ENCODE results near the gene EGFL8.

EGFL8 gene

GRCh38 chr6:32147401-32148132 lies 16.8 kb upstream of the EGFL8 start:
- no peak for DNase-seq

DNA sequence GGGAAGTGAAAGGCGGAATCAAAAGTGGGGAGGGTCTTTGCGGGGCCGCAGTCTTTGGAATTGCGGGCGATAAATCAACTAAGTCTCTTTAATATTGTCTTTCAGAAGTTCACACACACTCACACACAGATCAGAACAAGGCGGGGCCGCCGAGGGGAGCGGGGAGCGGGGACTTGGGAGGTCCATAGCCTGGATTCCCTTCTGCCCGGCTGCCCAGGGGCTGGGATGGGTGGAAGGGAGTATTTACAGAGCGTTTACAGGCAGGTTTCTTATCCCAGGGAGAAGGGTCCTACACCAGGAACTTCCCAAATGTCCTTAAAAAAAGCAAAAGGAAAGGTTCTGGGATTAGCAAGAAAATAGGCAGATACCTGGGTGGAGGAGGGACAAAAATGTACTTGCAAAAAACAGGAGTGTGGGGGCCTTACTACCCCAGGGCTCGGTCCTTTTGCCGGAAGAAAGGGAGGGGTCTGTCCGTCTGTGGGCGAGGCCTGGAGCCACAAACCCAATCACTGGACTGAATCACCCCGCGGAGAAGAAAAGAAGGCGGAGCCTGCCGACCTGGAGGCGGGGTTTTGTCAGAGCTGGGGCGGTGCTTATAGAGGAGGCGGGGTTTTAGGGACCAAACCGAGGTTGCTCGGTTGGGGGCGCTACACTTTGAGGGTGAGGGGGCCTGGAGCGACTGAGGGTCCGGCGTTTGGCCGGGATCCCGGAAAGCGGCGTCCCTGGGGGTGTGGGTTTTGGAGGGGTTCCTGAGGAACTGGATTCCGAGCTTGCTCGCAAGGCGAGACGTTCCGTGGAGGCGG lies 15.9 kb upstream of the EGFL8 start:
- DNase-seq, result no peak

DNA sequence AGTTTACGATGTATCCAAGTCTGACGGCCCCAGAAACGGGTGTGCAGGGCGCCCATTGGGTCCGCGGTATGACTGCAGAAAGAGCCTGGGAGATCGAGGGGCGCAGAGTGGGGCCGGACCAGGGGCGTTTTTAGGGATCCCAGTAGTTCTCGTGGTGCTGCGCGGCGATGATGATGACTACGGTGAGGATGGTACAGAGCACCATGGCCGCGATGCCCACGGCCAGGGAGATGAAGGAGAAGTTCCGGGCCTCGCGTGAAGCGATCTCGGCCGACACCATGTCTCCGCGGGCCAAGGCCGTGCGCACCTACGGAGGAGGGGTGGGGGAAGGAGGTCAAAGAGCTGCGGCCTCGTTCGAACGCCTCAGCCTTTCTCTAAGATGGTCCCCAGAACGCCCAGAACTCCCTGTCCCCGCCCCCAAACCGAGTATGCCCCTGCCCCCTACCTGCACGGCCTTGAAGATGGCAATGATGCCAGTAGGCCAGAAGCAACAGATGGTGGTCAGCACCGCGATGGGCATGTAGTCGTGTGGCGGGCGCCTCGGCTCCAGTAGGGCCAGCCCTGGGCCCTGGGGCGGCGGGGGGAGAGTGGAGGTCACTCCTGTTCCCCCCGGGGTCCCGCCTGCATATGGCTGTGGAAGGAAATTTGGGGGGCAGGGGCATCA lies 15.2 kb upstream of the EGFL8 start:
- no peak for DNase-seq

DNA sequence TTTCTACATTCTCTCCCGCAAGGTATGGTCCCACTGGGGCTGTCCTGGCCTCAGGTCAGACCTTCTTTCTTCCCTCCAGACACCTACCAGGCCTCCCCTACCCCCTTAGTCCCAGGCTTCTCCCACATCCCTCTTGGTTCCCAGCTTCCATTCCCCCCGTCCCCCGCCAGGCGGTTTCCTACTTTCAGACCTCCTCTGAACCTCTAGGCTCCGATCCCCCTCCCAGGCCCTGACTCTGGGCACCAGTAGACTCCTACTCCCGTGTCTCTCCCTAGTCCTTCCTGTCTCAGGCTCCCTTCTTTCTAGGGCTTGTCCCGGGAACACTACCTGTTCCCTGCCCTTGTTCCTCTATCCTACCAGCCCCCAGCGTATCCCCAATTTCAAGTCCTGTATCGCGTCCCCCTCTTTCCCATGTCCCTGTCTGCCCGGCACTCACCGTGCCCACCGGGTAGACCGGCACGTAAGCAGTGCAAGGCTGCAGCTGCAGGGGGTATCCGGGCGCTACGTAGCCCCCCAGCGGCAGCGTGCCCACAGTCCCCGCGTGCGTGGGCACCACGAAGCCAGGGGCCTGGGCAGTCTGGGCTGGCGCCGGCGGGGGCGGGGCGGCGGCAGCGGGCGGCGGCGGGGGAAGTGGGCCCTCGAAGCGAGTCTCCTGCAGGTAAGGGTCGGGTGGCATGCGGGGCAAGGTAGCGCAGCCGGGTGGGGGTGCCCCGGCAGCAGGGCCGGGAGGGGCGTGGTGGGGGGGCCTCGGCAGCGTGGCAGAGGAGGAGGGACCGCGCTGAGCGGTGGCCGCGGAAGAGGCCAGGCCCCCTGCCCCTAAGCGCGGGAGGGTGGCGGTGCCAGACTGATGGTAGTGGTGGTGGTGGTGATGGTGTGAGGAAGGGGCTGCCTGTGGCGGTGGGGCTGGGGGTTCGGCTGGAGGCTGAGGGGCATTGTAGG lies 14.2 kb upstream of the EGFL8 start:
- no peak for DNase-seq

GRCh38 chr6:32151181-32151862 lies 13.1 kb upstream of the EGFL8 start:
- peak; percentile 89 for DNase-seq

DNA sequence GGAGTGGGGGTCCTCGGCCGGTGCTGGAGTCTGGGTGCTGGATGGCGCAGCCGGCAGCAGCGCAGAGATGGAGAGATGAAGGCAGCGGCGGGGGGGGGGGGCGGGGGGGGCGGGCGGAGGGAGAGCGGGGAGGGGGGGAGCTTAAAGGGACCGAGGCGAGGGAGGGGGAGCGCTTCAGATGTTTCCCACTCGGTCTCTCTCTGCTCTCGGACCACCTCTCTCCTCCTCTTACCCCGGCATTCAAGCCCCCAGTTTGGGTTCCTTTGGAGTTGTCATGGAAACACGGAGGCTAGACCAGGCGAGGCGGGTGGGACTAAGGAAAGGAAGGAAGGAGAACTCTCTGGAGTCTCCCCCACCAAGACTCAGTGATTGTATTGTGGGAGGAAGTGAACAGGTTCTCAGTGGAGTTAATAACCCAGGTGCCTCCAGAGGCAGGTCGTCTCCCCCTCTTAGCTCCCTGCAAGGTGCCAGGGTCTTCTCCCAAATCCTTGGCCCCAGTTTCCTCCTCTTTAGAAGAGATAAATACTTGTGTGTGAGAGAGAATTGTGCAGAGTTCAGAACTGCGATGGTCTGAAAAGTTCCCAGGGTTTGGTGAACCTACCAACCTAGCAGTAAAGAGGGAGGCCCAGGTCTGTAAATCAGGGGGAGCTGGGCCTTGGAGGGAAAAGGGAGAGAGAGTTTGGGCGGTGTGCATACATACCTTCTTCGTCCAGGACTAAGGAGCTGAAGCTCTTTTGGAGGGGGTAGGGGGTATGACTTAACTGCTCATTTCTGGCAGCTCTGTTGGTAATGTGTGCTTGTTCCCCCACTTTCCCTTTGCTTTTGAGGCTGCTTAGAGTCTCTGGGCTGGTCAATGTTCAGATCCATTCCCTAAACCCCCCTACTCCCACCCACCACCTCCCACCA lies 12.3 kb upstream of the EGFL8 start, which contains the start of gene PRRT1:
TSS of gene PRRT1 (minus strand) at position 77 of the 906 bp plus-strand sequence. CDS start 112 bp downstream, outside the sequence.
- no peak for DNase-seq

GRCh38 chr6:32152769-32153563 lies 11.4 kb upstream of the EGFL8 start:
- no peak for DNase-seq

DNA sequence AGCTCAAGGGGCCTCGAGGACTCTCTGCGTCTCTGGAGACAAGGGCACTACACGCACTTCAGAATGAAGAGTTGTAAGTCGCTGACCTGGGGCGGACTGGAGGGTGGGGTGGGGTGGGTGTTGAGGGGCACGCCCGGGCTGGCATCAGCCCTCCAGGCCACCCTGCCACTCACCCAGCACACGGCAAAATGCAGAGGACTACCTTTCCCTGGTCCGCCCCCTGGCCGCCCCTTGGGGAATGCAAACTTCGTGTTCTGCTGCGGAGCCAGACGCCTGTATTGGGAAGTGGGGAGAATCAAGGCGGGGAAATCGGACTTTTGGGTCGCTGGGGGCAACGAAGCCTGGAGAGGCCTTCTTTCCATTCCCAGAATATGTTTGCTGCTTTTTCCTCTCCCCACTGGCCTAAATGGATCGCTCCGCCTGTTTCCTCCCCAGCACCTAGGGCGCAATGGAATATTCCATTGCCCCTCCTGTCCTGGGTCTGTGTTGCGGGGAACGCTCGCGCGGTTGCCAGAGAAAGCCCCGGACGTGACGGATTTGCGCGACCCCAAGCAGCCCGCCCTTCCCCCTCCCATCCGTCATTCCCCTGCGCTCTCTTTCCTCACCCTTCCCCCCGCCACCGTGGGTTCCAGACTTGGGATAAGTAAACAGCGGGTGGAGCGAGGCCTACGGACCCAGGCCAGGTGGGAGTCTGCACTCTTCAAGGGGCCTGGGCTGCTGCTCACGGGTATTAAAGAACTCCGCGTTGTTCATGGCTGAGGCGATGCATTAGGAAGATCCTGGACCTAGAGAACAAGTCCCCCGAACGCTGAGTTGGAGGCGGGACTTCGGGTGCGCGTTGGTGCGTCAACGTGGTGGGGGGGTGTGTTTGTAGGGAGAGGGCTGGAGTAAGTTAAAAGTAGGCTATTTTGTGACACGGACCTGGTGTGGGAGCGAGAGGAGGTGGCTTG lies 10.6 kb upstream of the EGFL8 start, which contains the start of gene PPT2:
TSS of gene PPT2 (plus strand) at position 578 of the 950 bp plus-strand sequence. CDS start 454 bp downstream, outside the sequence.
- peak; percentile 85 for DNase-seq

DNA sequence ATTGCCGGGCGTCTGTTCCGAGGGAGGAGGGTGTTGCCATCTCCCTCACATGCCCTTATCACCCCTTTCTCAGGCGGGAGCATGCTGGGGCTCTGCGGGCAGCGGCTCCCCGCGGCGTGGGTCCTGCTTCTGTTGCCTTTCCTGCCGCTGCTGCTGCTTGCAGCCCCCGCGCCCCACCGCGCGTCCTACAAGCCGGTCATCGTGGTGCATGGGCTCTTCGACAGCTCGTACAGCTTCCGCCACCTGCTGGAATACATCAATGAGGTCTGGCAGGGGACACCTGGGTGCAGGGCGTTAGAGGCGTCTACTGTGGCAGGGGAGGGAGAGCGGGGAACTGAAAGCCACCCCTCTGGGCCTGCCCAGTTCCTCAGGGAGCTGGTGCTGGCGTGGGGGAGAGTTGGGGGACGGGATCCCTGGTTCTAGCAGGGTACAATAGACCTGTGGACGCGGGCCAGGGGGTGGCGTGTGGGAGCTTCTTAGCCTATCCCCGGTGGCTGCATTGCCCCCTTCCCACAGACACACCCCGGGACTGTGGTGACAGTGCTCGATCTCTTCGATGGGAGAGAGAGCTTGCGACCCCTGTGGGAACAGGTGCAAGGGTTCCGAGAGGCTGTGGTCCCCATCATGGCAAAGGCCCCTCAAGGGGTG lies 9.8 kb upstream of the EGFL8 start:
- peak; percentile 21 for DNase-seq

GRCh38 chr6:32156891-32157290 lies 7.5 kb upstream of the EGFL8 start:
- no peak for DNase-seq

DNA sequence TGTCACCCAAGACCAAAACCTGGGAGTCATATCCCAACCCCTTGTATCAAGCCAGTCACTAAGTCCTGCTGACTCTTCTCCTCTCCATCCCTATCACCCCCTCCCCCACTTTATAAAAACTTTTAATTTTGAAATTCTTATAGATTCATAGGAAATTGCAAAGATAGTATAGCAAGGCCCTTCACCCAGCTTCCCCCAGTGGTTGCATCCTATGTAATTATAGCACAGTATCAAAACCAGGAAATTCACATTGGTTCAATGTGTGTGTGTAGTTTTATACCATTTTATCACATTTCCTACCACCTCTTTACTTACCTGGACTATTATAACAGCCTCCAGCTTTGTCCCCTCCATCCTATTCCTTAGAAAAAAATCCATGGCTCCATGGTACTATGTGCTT lies 6.3 kb upstream of the EGFL8 start:
- DNase-seq, result no peak

DNA sequence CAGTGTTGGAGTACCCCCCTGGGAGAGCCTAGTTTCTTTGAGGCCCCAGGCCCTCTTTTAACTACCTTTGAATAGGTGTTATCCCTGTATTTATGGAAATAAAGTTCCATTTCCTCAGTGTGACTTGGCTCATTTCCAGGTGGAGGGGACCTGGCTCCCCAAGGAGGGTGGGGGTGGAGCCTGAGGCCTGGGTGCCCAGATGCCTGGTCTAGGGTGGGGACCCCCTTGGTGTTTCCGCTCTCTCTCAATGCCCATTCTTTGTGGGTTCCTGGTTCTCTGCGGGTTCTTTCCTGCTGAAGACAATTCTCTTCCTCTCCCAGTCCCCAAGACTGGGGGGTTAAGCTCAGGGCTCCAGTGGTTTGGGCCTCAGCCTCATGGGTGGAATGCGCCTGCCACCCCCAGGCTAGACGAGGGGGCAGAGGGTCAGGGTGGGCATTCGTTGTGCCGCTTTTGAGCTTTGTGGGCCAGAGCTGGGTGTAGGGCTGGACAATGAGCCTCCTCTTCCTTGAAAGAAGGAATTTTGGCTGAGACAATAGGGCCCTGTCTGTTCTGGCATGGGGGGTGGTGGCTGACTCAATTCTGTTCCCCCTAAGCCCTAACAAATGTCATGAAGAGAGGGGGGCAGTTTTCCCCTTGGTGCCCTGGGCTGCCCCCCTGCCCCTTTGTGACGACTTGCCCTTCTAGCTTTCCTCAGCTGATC lies 686 bp upstream of the EGFL8 start:
- no peak for DNase-seq

GRCh38 chr6:32166411-32167061 lies 2.1 kb downstream of the EGFL8 start:
- DNase-seq, result no peak

- no peak for DNase-seq
Measured at GRCh38 chr6:32167154-32167760, 2.9 kb downstream of the EGFL8 start.

GRCh38 chr6:32167761-32168262 lies 3.4 kb downstream of the EGFL8 start:
- no peak for DNase-seq

GRCh38 chr6:32168350-32168749 lies 4.0 kb downstream of the EGFL8 start:
- no peak for DNase-seq

Data from DMS 273 treated with DMSO at 0.1 percent for 48 hours (cell line).